ENCODE measurements around the gene KRTAP17-1. TPM values are rescaled to one million over a fixed set of nuclear protein-coding genes. Genes with fewer than 3 reads are reported as not detected.
"Not testable (repeated sequence)": the region's sequence is repeated elsewhere in the genome, so short reads cannot be mapped to it uniquely, and the experiment has no call there.

The KRTAP17-1 gene
- total RNA-seq, 3 donors from 2014 or later, result not detected

DNA sequence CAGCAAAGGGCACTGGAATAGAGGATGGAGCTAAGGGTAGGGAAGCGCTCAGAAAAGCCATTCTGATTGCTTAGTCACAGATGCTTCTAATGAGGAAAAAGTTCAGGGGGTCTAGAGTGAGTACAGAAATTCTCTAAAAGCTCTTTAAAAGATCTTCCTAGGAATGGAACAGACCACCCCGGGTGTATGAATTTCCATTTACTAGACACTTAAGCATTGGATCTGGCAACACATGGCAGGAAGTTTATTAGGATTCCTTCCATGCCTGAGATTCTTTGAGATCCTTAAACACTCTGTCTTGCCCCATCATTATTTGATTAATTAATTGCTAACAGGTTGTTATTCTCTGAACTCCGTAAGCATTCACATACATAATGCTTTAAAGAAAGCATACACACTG lies 31.5 kb downstream of the KRTAP17-1 start:
- H3K27me3 ChIP-seq, result no peaks in the 10 kb centered on the region
- no peaks in the 10 kb centered on the region for H3K36me3 ChIP-seq
- no peaks in the 10 kb centered on the region for H3K9me3 ChIP-seq
- H3K4me3 ChIP-seq, result no peak overlapping the region
- intact Hi-C loops (cut with DNase I; ENCODE audit: low total_unique reads), result no loop called here
- no peaks in the 10 kb centered on the region for H3K4me1 ChIP-seq
- DNase-seq (ENCODE audit: low spot score in 2 of 2), result no peak
- H3K27ac ChIP-seq, result no peak overlapping the region
- TF ChIP-seq POLR2AphosphoS5 (IDR thresholded peaks at IDR 0.05) (no peak), POLR2A (IDR thresholded peaks at IDR 0.05) (no peak)
- TF ChIP-seq, protein P1, sequence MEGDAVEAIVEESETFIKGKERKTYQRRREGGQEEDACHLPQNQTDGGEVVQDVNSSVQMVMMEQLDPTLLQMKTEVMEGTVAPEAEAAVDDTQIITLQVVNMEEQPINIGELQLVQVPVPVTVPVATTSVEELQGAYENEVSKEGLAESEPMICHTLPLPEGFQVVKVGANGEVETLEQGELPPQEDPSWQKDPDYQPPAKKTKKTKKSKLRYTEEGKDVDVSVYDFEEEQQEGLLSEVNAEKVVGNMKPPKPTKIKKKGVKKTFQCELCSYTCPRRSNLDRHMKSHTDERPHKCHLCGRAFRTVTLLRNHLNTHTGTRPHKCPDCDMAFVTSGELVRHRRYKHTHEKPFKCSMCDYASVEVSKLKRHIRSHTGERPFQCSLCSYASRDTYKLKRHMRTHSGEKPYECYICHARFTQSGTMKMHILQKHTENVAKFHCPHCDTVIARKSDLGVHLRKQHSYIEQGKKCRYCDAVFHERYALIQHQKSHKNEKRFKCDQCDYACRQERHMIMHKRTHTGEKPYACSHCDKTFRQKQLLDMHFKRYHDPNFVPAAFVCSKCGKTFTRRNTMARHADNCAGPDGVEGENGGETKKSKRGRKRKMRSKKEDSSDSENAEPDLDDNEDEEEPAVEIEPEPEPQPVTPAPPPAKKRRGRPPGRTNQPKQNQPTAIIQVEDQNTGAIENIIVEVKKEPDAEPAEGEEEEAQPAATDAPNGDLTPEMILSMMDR (IDR thresholded peaks at IDR 0.05), result no peak

- Histone ChIP-seq H3K9me3 (no peaks in the 10 kb centered on the region), H3K4me1 (no peaks in the 10 kb centered on the region), H3K36me3 (no peaks in the 10 kb centered on the region), H3K27me3 (no peaks in the 10 kb centered on the region), H3K27ac (no peak overlapping the region), H3K4me3 (no peak overlapping the region)
- intact Hi-C loops (cut with DNase I; ENCODE audit: low total_unique reads), result no loop called here
- DNase-seq (ENCODE audit: low spot score in 2 of 2), result no peak
- TF ChIP-seq, protein P1 (IDR thresholded peaks at IDR 0.05), result no peak
- no peak for TF ChIP-seq POLR2A (IDR thresholded peaks at IDR 0.05)
- TF ChIP-seq POLR2AphosphoS5 (IDR thresholded peaks at IDR 0.05), result no peak
Measured at GRCh38 chr17:41278176-41278955, 37.1 kb downstream of the KRTAP17-1 start.

- H3K27ac ChIP-seq; H3K9me3 ChIP-seq; DNase-seq (ENCODE audit: low spot score in 2 of 2); H3K4me3 ChIP-seq; H3K27me3 ChIP-seq; H3K4me1 ChIP-seq; H3K36me3 ChIP-seq; intact Hi-C loops (cut with DNase I; ENCODE audit: low total_unique reads): not testable (repeated sequence)
Measured at GRCh38 chr17:41275648-41276190, 39.8 kb downstream of the KRTAP17-1 start, which contains the start of gene KRTAP9-7. KRTAP9-7 (plus strand) TSS chr17:41275698; CDS start chr17:41275698, 0 bp downstream.

GRCh38 chr17:41271858-41272257 lies 43.7 kb downstream of the KRTAP17-1 start:
- Histone ChIP-seq H3K27ac (no peak overlapping the region), H3K36me3 (no peaks in the 10 kb centered on the region), H3K4me3 (no peak overlapping the region), H3K27me3 (no peaks in the 10 kb centered on the region), H3K9me3 (no peaks in the 10 kb centered on the region), H3K4me1 (no peaks in the 10 kb centered on the region)
- DNase-seq (ENCODE audit: low spot score in 2 of 2), result no peak
- intact Hi-C loops (cut with DNase I; ENCODE audit: low total_unique reads), result no loop called here
- TF ChIP-seq POLR2AphosphoS5 (IDR thresholded peaks at IDR 0.05), result no peak
- TF ChIP-seq POLR2A (IDR thresholded peaks at IDR 0.05), result no peak
- TF ChIP-seq, protein P1 (IDR thresholded peaks at IDR 0.05), result no peak

DNA sequence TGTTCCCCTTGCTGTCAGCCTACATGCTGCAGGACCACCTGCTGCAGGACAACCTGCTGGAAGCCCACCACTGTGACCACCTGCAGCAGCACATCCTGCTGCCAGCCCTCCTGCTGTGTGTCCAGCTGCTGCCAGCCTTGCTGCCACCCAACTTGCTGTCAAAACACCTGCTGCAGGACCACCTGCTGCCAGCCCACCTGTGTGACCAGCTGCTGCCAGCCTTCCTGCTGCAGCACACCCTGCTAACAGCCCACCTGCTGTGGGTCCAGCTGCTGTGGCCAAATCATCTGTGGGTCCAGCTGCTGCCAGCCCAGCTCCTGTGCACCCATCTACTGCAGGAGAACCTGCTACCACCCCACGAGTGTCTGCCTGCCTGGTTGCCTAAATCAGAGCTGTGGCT lies 44.2 kb downstream of the KRTAP17-1 start:
- H3K9me3 ChIP-seq; H3K36me3 ChIP-seq; intact Hi-C loops (cut with DNase I; ENCODE audit: low total_unique reads); DNase-seq (ENCODE audit: low spot score in 2 of 2); H3K4me1 ChIP-seq; H3K4me3 ChIP-seq; H3K27me3 ChIP-seq; H3K27ac ChIP-seq: not testable (repeated sequence)

DNA sequence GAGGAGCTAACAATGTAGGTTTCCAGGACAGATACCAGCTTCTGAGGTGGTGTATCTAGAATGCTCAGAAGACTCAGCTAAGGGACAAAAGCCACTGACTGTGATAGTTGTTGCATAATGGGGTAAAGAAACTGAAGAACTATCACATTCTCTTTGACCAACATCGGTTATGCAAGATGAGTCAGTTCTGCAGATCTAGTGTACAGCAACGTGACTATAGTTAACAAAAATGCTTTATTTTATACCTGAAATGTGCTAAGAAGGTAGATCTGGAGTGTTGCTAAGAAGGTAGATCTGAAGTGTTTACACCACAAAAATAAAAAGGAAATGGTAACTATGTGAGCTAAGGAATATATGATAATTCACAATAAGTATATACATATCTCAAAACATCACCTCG lies 47.8 kb downstream of the KRTAP17-1 start:
- Histone ChIP-seq H3K4me3 (no peak overlapping the region), H3K27me3 (no peaks in the 10 kb centered on the region), H3K36me3 (no peaks in the 10 kb centered on the region), H3K9me3 (no peaks in the 10 kb centered on the region), H3K4me1 (no peaks in the 10 kb centered on the region), H3K27ac (no peak overlapping the region)
- intact Hi-C loops (cut with DNase I; ENCODE audit: low total_unique reads), result no loop called here
- DNase-seq (ENCODE audit: low spot score in 2 of 2), result no peak
- TF ChIP-seq POLR2AphosphoS5 (IDR thresholded peaks at IDR 0.05), result no peak
- TF ChIP-seq, protein P1 (IDR thresholded peaks at IDR 0.05), result no peak

Data from breast epithelium (tissue), 4 donors.